ENCODE measurements around the gene FBF1.
"Not testable (repeated sequence)": the region's sequence is repeated elsewhere in the genome, so short reads cannot be mapped to it uniquely, and the experiment has no call there.

Gene FBF1

DNA sequence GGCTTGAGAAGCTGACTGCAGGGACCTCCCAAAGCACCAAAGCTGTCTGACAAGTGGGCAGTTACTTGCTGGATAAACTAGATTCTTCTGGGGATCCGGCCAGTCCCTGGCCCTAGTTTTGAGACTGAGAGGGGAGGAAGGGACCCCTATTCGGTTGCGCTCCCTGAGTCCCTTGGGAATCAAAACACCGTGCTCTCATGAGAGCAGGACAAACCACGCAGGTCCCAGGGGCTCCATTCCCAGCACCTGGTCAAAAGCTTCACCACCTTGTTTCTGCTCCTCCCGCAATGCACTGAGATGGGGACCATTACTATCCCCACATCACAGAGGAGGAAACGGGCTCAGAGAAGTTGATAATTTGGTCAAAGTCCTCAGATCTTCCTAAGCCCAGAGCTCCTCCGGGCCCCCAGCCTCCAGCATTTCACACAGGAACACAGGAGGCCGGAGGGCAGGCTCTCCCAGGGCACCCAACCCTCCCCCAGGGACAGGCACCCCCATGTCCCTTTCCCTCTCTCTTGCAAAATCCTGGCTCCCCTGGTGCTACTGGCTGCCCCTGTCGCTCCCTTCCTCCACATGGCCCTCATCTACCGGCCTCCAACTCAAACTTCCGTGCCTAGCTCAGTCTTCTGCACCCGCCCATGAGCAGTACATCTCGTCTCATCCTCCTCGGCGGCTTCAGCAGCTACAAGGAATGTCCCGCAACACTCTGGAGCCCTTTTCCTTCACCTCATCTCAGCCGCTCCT lies 47.4 kb downstream of the FBF1 start:
- no peak for DNase-seq

DNA sequence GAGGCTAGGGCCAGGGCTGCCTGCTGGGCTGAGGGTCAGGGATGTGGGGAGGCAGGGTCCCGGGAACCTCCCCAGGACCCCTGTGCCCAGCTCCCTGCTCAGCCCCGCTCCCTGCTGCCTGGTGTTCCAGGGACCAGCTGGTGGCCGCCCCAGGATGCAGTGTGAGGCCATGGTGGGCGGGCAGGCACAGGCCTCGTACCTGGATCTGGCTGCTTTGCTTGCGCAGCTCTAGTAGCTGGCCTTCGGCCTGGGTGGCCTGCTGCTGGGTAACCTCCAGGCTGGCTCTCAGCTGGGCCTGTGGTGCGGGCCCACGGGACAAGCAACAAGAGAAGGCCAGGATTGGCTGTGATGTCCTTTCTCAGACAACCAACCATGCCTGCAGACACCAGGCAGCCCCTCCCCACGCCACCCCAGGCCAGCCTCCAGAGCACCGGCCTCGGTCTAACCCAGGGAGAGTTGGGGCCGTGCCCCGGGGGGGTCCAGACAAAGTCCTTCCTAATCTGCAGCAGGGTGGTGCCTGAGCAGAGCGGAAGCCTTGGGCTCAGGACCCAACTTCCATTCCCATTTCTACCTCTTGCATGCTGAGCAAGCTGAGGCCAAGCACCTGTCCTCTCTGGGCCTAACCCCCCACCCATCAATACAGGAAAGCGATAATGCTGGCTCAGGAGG lies 48.2 kb downstream of the FBF1 start:
- DNase-seq = no peak

- DNase-seq = no peak
These were observed 49.0 kb downstream of the FBF1 start for GRCh38 chr17:75891605-75892555.

GRCh38 chr17:75891022-75891604 lies 49.7 kb downstream of the FBF1 start:
- DNase-seq = no peak

DNA sequence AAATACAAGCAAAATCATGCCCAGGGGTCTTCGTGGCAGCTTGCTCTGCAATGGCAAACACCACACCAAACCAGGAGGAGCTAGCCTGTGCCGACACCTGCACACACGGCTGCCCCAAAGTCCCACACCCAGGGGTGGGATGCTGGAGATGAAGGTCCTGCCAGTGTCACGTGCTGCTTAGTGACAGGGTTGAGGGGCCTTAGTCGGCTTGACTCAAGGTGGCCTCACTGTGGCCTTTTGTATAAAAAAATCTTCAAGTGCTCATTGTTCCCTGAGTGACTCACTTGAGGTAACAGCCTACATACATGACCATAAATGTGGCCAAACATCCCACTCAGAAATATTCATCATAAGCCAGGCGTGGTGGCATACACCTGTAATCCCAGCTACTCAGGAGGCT lies 51.4 kb downstream of the FBF1 start:
- no peak for DNase-seq

DNA sequence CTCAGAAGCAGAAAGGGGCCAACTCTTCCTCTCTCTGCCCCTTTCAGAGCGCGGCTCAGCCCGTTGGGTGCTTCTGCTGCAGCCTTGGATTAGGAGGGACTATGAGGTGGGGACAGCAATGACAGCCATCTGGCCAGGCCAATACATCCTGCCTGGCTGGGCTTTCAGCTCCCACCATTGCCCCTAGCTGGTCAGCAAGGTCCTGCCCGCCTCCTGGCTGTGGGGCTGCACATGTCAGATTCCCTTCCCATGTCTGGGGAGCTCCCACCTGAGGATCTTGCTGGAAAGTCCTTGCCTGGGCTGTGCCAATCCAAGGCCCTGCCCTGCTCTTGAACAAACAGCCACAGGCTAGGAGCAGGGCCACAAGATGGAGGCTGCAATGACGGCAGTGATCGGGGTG lies 52.4 kb downstream of the FBF1 start:
- DNase-seq = no peak

DNA sequence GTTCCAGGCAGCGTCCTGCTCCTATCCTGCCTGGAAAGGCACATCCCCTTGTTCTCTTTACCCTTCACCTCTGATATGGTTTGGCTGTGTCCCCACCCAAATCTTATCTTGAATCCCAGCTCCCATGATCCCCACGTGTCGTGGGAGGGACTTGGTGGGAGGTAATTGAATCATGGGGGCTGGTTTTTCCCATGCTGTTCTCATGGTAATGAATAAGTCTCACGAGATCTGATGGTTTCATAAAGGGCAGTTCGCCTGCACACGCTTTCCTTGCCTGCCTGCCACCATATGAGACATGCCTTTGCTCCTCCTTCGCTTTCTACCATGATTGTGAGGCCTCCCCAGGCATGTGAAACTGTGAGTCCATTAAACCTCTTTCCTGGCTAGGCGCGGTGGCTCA lies 55.0 kb downstream of the FBF1 start:
- not testable (repeated sequence) for DNase-seq

- no peak for DNase-seq
These were observed 55.4 kb downstream of the FBF1 start for GRCh38 chr17:75885431-75885830.

GRCh38 chr17:75881678-75882454 lies 59.0 kb downstream of the FBF1 start:
- no peak for DNase-seq

DNA sequence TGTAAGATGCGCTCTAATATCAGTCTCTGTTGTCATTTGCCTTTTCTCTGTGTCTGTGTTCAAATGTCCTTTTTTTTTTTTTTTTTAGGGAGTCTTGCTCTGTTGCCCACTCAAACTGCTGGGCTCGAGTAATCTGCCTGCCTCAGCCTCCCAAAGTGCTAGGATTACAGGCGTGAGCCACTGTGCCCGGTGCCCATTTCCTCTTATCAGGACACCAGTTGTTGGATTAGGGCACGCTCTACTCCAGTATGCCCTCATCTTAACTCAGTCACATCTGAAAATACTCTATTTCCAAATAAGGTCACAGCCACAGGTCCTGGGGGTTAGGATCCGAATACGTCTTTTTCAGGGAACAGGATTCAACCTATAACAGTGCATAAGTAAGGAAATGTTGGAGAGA lies 60.6 kb downstream of the FBF1 start:
- DNase-seq = no peak

GRCh38 chr17:75878174-75878998 lies 62.5 kb downstream of the FBF1 start, which contains the start of gene TRIM47:
TRIM47 (minus strand) TSS chr17:75878581; CDS start chr17:75878548, 33 bp downstream.
- DNase-seq = no peak

DNA sequence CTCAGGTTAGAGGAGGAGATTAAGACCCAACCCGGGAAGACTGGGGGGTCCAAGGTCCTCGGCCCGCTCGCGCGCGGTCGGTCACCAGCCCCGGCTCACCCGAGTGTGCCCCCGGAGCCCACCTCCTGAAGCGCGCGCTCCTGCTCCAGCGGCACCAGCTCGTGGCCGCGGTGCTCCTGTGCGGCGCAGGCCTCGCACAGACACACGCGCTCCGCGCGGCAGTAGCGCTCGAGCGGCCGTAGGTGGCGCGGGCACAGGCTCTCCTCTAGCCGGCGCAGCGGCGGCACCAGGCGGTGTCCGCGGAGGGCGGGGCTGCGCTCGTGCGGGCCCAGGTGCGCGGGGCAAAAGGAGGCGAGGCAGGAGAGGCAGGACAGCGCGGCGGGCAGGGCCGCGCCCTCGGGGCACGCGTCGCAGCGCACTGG lies 63.1 kb downstream of the FBF1 start:
- no peak for DNase-seq

GRCh38 chr17:75876938-75877751 lies 63.7 kb downstream of the FBF1 start:
- DNase-seq = no peak

- DNase-seq = no peak
These were observed 64.5 kb downstream of the FBF1 start for GRCh38 chr17:75876190-75876937.

DNA sequence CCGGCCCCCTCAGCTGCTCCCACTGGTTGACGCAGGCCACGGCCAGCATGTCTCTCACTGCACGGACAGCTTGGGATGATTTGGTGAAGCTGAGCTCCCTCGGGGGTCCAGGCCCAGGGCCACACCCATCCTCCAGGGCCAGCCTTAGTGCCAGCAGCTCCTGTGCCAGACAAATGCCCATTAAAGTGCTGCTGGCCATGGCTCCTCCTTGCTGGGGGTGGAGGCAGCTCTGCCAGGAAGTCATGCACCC lies 65.0 kb downstream of the FBF1 start:
- no peak for DNase-seq

- DNase-seq = no peak
These were observed 65.5 kb downstream of the FBF1 start for GRCh38 chr17:75875182-75875939.

DNA sequence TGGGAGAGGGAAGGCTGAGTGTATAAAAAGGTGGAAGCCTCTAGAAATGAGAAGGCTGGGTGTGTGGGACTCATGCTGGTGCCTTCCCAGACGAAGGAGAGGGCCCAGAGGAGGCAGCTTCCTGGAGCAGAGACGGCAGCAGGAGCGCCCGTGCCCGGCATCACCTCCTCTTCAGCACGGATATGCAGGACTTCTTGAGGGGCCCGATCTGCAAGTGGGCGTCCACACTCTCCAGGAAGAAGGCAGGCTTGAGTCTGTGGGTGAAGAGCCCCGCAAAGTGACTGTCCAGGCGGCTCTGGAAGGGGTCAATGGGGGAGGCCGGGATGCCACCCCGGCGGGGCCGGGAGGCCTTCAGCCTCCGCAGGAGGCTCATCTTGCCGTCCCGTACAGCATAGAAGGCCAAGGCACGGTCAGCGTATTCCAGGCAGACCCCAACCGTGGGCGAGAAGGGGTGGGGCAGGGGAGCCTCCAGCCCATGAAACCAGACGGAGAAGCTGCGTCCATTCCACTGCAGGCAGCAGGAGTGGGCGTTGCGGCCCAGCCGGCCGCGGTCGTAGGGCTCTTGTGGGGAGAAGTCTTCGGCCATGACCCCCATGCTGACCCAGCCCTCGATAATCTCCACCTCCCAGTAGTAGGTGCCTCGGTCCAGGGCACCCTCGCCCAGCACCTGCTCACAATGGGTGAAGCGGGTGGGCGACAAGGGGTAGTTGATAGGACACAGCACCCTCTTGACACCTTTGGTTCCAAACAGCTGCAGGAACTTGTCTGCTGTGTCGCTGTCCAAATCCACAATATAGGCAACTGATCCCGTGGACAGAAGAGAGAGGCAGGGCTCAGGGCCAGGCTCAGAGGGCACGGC lies 66.3 kb downstream of the FBF1 start:
- DNase-seq = no peak
